ENCODE results near the gene LRRC4B.

LRRC4B gene

GRCh38 chr19:50506700-50507099 is 61.5 kb downstream of the LRRC4B start:
- DNase-seq (ENCODE audit: low read depth in 2 of 2): no peak

GRCh38 chr19:50505856-50506611 is 62.2 kb downstream of the LRRC4B start:
- no peak for DNase-seq (ENCODE audit: low read depth in 2 of 2)

DNA sequence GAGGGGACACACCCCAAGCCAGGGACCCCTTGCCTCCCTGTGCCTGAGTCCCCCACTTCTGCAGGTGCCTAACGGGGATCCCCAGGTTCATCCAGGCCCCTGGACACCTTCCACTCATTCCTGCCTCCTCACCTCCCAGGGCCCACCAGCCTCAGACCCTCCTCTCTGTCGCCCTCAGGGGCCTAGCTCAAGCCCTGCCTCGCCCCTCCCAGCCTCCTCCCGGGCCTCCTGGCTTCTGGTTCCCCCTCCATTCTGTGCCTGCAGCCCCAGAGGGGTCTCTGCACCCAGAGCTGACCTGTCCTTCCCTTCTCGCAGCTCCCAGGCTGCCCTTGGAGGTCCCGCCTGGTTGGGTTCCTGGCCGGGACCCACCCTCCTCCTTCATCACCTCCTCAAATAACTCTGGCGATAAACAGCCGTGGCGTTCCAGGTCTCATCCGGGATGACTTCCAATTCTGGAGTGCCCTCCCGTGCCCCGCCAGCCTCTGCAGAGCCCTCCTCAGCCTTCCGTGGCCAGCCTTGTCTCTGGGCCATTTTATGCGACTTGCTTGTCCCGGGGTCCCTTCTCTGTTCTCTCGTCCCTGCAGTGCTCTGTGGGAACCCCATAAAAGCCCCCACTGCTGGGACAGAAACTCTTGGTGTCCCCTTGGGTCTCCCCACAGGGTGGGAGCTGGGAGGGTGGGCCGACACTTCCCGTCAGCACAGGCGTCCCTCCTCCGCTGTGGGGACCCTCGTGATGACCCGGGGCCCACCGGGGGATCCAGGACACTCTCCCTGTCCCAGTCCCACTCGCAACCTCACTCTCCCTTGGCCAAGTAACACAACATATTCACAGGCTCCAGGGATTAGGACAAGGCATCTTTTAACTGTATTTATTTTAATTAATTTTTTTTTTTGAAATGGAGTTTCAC is 66.4 kb downstream of the LRRC4B start:
- no peak for DNase-seq (ENCODE audit: low read depth in 2 of 2)

DNA sequence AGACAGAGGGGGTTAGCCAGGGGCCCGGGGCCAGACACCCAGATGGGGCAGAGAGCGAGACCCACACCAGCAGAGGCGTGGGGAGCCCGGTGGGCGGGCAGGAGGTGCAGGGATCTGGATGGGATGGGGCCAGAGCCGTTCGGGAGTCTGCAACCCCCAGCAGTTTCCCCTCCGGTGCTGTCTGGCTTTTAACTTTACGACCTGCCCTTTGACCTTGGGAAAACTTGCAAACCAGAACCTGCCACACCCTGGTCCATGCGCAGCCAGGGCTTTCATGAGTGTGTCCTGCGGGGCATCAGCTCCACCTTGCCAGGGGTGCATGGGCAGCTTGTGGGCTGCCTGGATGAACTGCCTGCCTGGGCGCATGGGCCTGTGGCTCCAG is 67.1 kb downstream of the LRRC4B start:
- DNase-seq (ENCODE audit: low read depth in 2 of 2): no peak

DNA sequence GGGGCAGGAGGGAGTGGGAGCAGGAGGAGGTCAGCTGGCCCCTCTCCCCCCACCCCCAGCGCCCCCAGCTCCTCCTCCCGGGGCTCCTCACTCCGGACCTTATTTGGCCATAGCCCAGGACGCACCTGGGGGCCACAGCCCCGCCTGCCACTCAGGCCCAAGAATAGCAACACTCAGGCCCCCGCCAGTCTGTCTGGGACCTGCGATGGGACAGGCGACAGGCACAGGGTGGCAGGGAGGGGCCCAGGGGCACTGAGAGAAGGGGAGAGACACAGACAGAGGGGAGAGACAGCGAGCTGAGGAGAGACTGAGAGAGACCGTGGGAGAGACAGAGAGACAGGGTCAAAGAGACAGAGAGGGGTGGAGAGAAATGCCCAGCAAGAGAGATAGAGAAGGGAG is 67.5 kb downstream of the LRRC4B start:
- DNase-seq (ENCODE audit: low read depth in 2 of 2): no peak

DNA sequence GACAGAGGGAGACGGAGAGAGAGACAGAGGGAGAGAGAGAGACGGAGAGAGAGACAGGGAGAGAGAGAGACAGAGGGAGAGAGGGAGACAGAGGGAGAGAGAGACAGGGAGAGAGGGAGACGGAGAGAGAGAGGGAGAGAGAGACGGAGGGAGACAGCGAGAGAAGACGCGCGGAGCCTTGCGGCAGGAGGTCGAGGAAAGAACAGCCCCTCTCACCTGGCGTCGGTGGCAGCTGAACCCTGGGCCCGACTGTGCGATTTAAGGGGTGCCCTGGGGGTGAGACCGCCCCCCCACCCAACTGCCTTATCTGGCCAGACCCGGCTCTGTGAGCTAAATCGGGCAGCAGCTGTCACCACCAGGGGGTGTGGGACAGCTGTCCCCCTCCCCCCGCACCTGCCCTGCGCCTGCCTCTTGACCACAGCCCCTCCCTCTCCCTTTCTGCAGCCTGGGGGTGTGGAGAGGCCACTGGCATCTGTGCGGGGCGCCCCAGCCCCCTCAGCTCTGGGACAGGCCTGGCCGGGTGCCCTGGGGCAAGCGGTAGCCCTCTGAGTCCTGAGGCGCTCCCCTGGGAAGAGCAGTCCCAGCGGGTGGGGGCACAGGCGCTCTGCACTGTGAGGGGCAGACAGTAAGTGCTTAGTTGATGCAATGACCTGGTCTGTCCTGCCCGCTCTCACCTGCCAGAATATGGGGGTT is 68.0 kb downstream of the LRRC4B start:
- no peak for DNase-seq (ENCODE audit: low read depth in 2 of 2)

DNA sequence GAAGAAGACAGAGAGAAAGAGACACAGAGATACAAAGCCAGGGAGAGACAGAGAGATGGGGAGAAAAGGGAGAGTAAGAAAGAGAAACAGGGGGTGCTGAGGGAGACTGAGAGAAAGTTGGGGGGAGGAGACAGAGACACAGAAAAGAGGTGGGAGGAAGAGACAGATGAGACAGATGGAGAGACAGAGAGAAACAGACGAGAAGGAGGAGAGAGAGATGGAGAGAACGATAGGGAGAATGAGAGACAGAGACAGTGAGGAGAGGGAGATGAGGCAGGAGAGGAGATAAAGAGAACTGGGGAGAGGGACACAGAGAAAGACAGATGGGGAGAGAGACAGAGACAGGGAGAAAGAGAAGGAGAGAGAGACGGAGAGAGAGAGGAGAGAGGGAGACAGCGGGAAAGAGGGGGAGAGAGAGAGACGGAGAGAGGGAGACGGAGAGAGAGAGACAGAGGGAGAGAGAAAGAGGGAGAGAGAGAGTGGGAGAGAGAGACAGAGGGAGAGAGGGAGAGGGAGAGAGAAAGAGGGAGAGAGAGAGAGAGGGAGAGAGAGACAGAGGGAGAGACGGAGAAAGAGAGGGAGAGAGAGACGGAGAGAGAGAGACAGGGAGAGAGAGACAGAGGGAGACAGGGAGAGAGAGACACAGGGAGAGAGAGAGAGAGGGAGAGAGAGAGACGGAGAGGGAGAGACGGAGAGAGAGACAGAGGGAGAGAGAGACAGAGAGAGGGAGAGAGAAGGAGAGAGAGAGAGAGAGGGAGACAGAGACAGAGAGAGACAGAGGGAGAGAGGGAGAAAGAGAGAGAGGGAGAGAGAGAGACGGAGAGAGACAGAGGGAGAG is 69.8 kb downstream of the LRRC4B start:
- DNase-seq (ENCODE audit: low read depth in 2 of 2): no peak

- no peak for DNase-seq (ENCODE audit: low read depth in 2 of 2)
Observed at GRCh38 chr19:50497022-50497405, 71.2 kb downstream of the LRRC4B start.

DNA sequence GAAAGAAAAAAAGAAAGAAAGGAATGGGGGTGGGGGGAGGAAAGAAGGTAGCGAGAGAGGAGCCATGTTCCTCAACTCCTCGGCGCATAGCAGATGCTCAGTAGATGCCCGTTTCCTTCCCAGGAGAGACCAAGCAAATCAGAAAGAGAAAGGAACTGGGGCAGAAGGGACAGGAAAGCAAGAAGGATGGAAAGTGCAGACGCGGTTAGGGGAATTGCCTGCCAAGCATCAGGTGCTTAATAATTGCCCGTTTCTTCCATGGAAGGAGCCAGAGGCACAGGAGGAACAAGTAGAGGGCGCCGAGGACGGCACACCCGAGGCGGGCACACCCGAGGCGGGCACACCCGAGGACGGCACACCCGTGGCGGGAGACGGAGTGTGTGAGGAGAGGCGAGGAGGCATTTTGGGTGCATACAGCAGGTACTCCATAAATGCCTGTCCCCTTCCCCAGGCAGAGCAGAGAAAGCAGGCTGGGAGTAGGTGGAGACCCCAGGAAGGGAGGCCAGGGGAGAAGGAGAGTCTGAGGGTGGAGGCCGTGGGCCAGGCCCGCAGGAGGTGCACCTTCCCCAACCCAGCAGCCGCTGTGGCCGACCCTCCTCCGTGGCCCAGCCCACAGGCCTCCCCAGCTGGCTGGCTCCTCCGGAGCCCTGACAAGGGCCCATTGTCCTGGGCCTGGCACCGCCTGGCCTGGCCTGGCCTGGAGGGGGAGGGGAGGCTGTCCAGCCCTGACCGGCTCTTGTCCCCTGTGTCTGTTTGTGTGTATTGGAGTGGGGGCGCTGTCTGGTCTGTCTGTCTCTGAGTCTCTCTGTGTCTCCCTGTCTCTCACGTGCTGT is 71.8 kb downstream of the LRRC4B start:
- DNase-seq (ENCODE audit: low read depth in 2 of 2): no peak

DNA sequence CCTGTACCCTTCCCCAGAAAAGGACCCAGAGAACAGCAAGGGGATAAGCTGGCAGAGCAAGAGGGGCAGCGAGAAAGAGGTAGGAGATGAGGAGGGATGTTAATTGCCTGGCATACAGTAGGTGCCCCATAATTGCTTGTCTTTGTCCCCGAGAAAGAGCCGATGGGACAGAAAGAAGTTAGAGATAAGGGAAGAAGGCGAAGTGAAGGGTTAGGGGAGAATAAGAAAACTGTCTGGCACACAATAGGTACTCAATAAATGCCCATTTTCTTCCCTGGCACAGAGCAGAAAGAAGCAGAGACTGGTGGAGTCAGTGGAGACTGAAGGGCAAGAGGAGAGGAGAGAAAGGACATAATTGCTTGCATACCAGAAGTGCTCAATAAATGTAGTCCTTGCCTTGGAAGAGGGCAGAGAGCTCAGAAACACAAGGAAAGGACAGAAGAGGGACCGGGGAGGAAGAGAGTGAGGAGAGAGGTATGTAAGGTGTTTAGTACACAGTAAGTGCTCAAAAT is 73.2 kb downstream of the LRRC4B start:
- no peak for DNase-seq (ENCODE audit: low read depth in 2 of 2)

GRCh38 chr19:50494186-50495019 is 73.8 kb downstream of the LRRC4B start:
- DNase-seq (ENCODE audit: low read depth in 2 of 2): no peak

GRCh38 chr19:50493171-50493570 is 75.1 kb downstream of the LRRC4B start:
- DNase-seq (ENCODE audit: low read depth in 2 of 2): no peak

DNA sequence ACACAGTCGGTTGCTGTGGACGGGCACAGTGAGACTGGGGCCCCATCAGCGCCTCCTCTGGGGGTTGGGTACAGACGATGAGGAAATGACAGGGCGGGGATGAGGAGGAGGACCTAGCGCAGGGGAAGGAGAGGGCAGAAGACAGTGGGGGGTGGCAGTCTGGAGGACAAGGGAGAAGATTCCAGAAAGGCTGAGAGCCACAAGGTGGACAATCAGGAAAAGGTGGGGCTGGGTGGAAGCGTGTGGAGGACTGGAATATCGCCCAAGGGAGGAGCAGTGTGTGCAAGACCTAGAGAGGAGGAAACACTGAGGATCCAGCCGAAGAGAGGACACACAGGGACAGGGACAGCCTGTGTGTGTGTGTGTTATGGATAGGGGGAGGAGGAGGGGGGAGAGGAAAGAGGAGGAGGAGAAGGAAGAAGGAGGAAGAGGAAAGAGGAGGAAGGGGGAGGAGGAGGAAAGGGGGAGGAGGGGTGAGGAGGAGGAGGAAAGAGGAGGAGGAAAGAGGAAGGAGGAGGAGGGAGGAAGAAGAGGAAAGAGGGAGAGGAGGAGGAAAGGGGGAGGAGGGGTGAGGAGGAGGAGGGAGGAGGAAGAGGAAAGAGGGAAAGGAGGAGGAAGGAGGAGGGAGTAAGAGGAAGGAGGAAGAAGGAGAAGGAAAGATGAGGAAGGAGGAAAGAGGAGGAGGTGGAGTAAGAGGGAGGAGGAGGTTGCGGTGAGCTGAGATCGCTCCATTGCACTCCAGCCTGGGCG is 75.8 kb downstream of the LRRC4B start:
- peak in 1 of 2 donors; percentile 15 for DNase-seq (ENCODE audit: low read depth in 2 of 2)

GRCh38 chr19:50490991-50491472 is 77.2 kb downstream of the LRRC4B start:
- no peak for DNase-seq (ENCODE audit: low read depth in 2 of 2)

DNA sequence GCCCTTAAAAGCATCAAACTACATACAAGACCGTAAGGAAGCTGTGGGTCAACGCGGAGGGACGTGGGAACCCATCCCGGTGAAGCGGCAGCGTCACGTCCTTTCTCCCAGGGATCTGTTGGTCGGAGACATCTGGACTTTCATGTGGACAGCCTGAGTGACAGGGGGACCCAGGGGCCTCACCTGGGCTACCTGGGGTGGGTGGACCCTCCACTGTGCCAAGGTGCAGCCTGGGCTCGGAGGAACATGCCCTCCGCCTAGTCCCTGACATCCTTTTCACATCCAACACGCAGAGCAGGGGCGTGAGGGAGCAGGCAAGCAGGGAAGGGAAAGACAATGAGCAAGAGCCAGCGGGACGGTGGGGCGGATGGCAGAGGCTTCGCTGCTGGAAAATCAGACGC is 77.8 kb downstream of the LRRC4B start:
- DNase-seq (ENCODE audit: low read depth in 2 of 2): no peak

GRCh38 chr19:50489461-50490011 is 78.7 kb downstream of the LRRC4B start:
- no peak for DNase-seq (ENCODE audit: low read depth in 2 of 2)

- no peak for DNase-seq (ENCODE audit: low read depth in 2 of 2)
Observed at GRCh38 chr19:50488389-50489194, 79.6 kb downstream of the LRRC4B start.
